H1 (cell line): Measurements from ENCODE around the gene MAP4K5.

ENCODE experiments used
- EGR1 ChIP-seq: IDR thresholded peaks from 2 replicates; pipeline ENCODE4 v1.6.1; 2011; ENCODE audit warnings: low read depth, low read length, borderline replicate concordance
- EP300 ChIP-seq, 2 experiments: IDR thresholded peaks; 1 replicate in 1 of 2; 2 replicates in 1 of 2; pipeline ENCODE4 v1.6.1; 2011 to 2012; ENCODE audit warnings: low read depth in 2 of 2, low read length in 2 of 2, mild to moderate bottlenecking in 2 of 2, borderline replicate concordance in 1 of 2, inconsistent platforms in 1 of 2, moderate library complexity in 1 of 2
- JUND ChIP-seq: IDR thresholded peaks from 2 replicates; pipeline ENCODE4 v1.6.1; 2011; ENCODE audit warnings: mild to moderate bottlenecking, improper control_type of control experiment, low read length
- TAF1 ChIP-seq: IDR thresholded peaks from 2 replicates; pipeline ENCODE4 v1.6.1; 2011; ENCODE audit warnings: mild to moderate bottlenecking, low read depth, low read length
- ZNF274 ChIP-seq: IDR thresholded peaks from 2 replicates; pipeline ENCODE4 v1.7.0; 2012; ENCODE audit warnings: low read length, borderline replicate concordance; ENCODE audit errors: extremely low read depth
- TF ChIP-seq, protein P1 (sequence below), 3 experiments: IDR thresholded peaks; 1 replicate in 2 of 3; 2 replicates in 1 of 3; pipeline versions ENCODE4 v1.5.1 to v1.6.1; 2011; ENCODE audit warnings: low read length in 3 of 3, mild to moderate bottlenecking in 3 of 3, inconsistent platforms in 2 of 3, low read depth in 1 of 3, moderate library complexity in 1 of 3; ENCODE audit not compliant: insufficient read depth in 1 of 3; ENCODE audit errors: control extremely low read depth in 1 of 3
- TF ChIP-seq, protein P2 (sequence below): IDR thresholded peaks from 2 replicates; pipeline ENCODE4 v1.6.1; 2011; ENCODE audit warnings: low read length, improper control_type of control experiment

DNA sequence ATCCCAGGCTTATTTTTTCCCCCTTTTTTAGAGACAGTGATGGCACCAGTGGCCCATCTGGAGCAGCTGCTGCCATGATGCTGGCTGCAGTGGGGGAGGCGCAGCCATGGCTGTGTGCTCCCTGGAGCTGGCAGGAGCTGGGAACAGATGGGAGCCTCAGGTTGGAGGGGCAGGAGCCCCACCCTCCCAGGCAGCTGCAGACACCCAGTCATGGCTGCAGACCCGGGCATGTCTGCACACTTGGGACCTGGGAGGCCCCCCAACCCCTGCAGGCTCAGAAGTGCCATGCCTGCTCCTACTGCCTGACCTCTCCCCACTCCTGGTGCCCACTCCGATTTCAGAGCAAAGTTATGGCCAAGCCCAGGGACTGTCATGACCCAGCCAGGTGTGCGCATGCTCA is 160.8 kb downstream of the MAP4K5 start:
- TF ChIP-seq EP300 (IDR thresholded peaks at IDR 0.05; ENCODE audit: borderline replicate concordance in 1 of 2, low read depth in 2 of 2, low read length in 2 of 2) (no peak), EGR1 (no peak), ZNF274 (no peak), JUND (no peak), TAF1 (no peak)
- TF ChIP-seq, protein P1, sequence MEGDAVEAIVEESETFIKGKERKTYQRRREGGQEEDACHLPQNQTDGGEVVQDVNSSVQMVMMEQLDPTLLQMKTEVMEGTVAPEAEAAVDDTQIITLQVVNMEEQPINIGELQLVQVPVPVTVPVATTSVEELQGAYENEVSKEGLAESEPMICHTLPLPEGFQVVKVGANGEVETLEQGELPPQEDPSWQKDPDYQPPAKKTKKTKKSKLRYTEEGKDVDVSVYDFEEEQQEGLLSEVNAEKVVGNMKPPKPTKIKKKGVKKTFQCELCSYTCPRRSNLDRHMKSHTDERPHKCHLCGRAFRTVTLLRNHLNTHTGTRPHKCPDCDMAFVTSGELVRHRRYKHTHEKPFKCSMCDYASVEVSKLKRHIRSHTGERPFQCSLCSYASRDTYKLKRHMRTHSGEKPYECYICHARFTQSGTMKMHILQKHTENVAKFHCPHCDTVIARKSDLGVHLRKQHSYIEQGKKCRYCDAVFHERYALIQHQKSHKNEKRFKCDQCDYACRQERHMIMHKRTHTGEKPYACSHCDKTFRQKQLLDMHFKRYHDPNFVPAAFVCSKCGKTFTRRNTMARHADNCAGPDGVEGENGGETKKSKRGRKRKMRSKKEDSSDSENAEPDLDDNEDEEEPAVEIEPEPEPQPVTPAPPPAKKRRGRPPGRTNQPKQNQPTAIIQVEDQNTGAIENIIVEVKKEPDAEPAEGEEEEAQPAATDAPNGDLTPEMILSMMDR (IDR thresholded peaks at IDR 0.05; ENCODE audit: control extremely low read depth in 1 of 3, insufficient read depth in 1 of 3, low read depth in 1 of 3, low read length in 3 of 3): no peak
- TF ChIP-seq, protein P2, sequence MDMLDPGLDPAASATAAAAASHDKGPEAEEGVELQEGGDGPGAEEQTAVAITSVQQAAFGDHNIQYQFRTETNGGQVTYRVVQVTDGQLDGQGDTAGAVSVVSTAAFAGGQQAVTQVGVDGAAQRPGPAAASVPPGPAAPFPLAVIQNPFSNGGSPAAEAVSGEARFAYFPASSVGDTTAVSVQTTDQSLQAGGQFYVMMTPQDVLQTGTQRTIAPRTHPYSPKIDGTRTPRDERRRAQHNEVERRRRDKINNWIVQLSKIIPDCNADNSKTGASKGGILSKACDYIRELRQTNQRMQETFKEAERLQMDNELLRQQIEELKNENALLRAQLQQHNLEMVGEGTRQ: no peak
